DMS79 treated with DMSO at 0.1 percent for 48 hours (cell line): ENCODE measurements around the gene RNF121.

Experiments
- DNase-seq: peaks from one replicate; lab custom pipeline; 2025; lab: John Stamatoyannopoulos, UW

The RNF121 gene

GRCh38 chr11:72039031-72039855 lies 110.4 kb downstream of the RNF121 start:
- peak; percentile 60 for DNase-seq

- DNase-seq, result peak; percentile 61
These were observed 111.1 kb downstream of the RNF121 start for GRCh38 chr11:72039856-72040401.

GRCh38 chr11:72040491-72041363 lies 111.9 kb downstream of the RNF121 start:
- DNase-seq, result peak; percentile 99

- DNase-seq, result peak; percentile 85
These were observed 112.7 kb downstream of the RNF121 start for GRCh38 chr11:72041364-72042063.

GRCh38 chr11:72042064-72042745 lies 113.4 kb downstream of the RNF121 start:
- DNase-seq, result peak; percentile 39

- DNase-seq, result no peak
These were observed 117.0 kb downstream of the RNF121 start for GRCh38 chr11:72045849-72046248.
